Ishikawa (cell line): ENCODE measurements around the gene HS3ST5.

Experiments used
- CEBPB ChIP-seq: IDR thresholded peaks from 2 replicates; pipeline ENCODE4 v1.6.1; 2012
- CREB1 ChIP-seq: IDR thresholded peaks from 2 replicates; pipeline ENCODE4 v1.6.1; 2012; ENCODE audit warnings: low read depth
- EP300 ChIP-seq: IDR thresholded peaks from 2 replicates; pipeline ENCODE4 v1.6.1; 2012; ENCODE audit warnings: borderline replicate concordance
- MAX ChIP-seq: IDR thresholded peaks from 2 replicates; pipeline ENCODE4 v1.6.1; 2012
- NFIC ChIP-seq: IDR thresholded peaks from 2 replicates; pipeline ENCODE4 v1.6.1; 2012
- RAD21 ChIP-seq: IDR thresholded peaks from 2 replicates; pipeline ENCODE4 v1.6.1; 2012; ENCODE audit warnings: low read depth
- REST ChIP-seq: IDR thresholded peaks from 2 replicates; pipeline ENCODE4 v1.6.1; 2012; ENCODE audit warnings: low read depth, mild to moderate bottlenecking
- TAF1 ChIP-seq: IDR thresholded peaks from 2 replicates; pipeline ENCODE4 v1.6.1; 2012; ENCODE audit warnings: low read depth, mild to moderate bottlenecking
- TCF12 ChIP-seq: IDR thresholded peaks from 2 replicates; pipeline ENCODE4 v1.6.1; 2012; ENCODE audit warnings: low read depth
- TEAD4 ChIP-seq: IDR thresholded peaks from 2 replicates; pipeline ENCODE4 v1.6.1; 2012
- USF1 ChIP-seq: IDR thresholded peaks from 2 replicates; pipeline ENCODE4 v1.6.1; 2012
- YY1 ChIP-seq: IDR thresholded peaks from 2 replicates; pipeline ENCODE4 v1.6.1; 2012; ENCODE audit warnings: low read depth
- ZBTB7A ChIP-seq: IDR thresholded peaks from 2 replicates; pipeline ENCODE4 v1.6.1; 2012; ENCODE audit warnings: low read depth

GRCh38 chr6:114040871-114041270 lies 302.0 kb downstream of the HS3ST5 start:
- TF ChIP-seq RAD21 (no peak), NFIC (no peak), EP300 (no peak), MAX (no peak), ZBTB7A (no peak), REST (no peak), CREB1 (no peak), TAF1 (no peak), CEBPB (no peak), TCF12 (no peak), USF1 (no peak), YY1 (no peak), TEAD4 (no peak)
